Neutrophil (primary cell): ENCODE data around the gene SERPINB12.

Experiments used
- H3K27ac ChIP-seq: fragments of 200-600 bp; sonication (generic); 2 replicates; pipeline ENCODE4 v1.5.1; 2016; ENCODE audit warnings: mild to moderate bottlenecking, moderate library complexity
- H3K27me3 ChIP-seq: fragments of 200-600 bp; sonication (generic); 2 replicates; pipeline ENCODE4 v1.6.0; 2016; ENCODE audit warnings: mild to moderate bottlenecking
- H3K36me3 ChIP-seq: fragments of 200-600 bp; sonication (generic); 2 replicates; pipeline ENCODE4 v1.5.1; 2017
- H3K4me1 ChIP-seq, 2 experiments: fragments of 200-600 bp in 1 of 2; sonication (generic) in 1 of 2; 1 replicate in 1 of 2; 2 replicates in 1 of 2; pipeline versions ENCODE4 v1.5.1 to v1.6.1; 2013 to 2016; ENCODE audit warnings: low read depth in 1 of 2, low read length in 1 of 2, mild to moderate bottlenecking in 1 of 2, moderate library complexity in 1 of 2; ENCODE audit not compliant: control insufficient read depth in 1 of 2, insufficient read depth in 1 of 2
- H3K4me3 ChIP-seq, 2 experiments: fragments of 200-600 bp in 1 of 2; sonication (generic) in 1 of 2; 1 replicate in 1 of 2; 2 replicates in 1 of 2; pipeline ENCODE4 v1.5.1; 2013 to 2016; ENCODE audit warnings: low read depth in 1 of 2, low read length in 1 of 2, mild to moderate bottlenecking in 1 of 2, moderate library complexity in 1 of 2
- H3K9me3 ChIP-seq: fragments of 200-600 bp; sonication (generic); 2 replicates; pipeline ENCODE4 v1.5.1; 2016
- TF ChIP-seq, protein P1 (sequence below): fragments of 200-600 bp; sonication (generic); IDR thresholded peaks from 2 replicates; pipeline ENCODE4 v1.5.1; 2016; ENCODE audit warnings: antibody characterized with exemption

SERPINB12 gene

DNA sequence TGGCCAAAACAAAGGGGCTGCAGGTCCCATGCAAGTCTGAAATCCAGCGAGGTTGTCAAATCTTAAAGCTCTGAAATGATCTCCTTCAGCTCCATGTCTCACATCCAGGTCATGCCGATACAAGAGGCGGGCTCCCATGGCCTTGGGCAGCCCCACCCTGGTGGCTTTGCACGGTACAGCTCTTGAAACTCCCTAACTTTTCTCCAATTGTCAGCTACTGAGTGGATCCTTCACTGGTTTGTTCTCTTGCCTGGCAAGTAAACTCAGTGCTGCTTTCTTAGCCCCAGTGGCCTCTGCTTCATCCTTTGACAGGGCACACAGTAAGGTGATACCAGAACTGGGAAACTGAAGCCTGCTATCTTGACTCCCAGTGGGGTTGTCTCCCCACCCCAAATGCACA is 71.3 kb downstream of the SERPINB12 start:
- Histone ChIP-seq H3K27ac (no peak overlapping the region), H3K4me1 (no peaks in the 10 kb centered on the region), H3K9me3 (no peaks in the 10 kb centered on the region), H3K27me3 (no peaks in the 10 kb centered on the region), H3K36me3 (no peaks in the 10 kb centered on the region), H3K4me3 (no peak overlapping the region)
- TF ChIP-seq, protein P1, sequence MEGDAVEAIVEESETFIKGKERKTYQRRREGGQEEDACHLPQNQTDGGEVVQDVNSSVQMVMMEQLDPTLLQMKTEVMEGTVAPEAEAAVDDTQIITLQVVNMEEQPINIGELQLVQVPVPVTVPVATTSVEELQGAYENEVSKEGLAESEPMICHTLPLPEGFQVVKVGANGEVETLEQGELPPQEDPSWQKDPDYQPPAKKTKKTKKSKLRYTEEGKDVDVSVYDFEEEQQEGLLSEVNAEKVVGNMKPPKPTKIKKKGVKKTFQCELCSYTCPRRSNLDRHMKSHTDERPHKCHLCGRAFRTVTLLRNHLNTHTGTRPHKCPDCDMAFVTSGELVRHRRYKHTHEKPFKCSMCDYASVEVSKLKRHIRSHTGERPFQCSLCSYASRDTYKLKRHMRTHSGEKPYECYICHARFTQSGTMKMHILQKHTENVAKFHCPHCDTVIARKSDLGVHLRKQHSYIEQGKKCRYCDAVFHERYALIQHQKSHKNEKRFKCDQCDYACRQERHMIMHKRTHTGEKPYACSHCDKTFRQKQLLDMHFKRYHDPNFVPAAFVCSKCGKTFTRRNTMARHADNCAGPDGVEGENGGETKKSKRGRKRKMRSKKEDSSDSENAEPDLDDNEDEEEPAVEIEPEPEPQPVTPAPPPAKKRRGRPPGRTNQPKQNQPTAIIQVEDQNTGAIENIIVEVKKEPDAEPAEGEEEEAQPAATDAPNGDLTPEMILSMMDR: no peak

DNA sequence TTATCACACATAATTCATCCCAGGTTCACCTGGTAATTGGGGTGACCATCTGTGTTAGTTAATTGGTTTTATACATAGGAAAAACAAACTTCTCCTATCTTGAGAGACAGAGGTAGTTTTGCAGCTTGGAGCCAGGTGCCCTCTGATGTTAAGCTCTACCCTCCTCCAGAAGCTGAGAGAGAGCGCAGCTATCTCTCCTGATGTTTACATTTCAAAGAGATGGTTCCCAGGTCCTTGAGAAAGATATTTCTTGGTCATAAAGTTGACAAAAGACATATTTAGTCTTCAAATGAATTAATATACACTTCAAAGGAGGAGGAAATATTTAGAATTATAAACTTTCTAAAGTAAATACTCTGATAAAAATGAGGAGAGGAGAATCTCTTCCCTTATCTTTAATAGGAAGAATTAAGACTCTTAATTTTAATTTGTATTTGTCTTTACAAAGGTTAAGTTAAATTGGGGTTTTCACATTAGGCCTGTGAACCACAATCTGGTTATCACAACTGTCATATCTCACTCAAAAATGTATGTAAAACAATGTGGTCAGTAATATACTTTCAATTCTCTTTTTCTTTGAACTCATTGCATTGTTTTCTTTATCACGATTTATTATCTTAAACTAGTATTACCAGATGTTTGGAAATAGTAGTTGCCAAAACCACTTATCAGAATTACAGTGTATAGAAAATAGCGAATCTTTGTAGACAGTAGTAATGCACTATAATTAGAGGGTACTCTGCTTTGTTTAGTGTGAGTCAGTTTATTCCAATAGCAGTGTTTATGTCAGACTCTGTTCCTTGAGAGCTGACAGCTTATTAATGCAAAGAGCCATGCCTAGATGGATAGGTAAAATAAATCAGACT is 75.1 kb downstream of the SERPINB12 start:
- H3K4me1 ChIP-seq: no peaks in the 10 kb centered on the region
- no peaks in the 10 kb centered on the region for H3K9me3 ChIP-seq
- no peaks in the 10 kb centered on the region for H3K27me3 ChIP-seq
- H3K36me3 ChIP-seq: no peaks in the 10 kb centered on the region
- H3K4me3 ChIP-seq: no peak overlapping the region
- H3K27ac ChIP-seq: no peak overlapping the region
- TF ChIP-seq, protein P1: no peak

DNA sequence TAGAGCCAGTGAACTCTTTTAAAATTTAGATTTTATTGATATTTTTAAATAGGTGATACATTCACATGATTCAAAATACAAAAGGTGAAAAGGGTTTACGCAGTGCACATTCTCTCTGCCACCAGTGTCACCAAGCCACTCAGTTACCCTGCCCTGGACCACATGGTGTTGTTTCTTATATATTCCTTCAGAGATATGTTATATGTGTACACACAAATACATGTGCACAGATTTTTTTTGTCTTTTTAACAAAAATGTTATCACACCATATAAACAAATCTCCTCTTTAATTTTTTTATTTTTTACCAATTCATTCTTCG is 75.7 kb downstream of the SERPINB12 start:
- TF ChIP-seq, protein P1: no peak
- Histone ChIP-seq H3K9me3 (no peaks in the 10 kb centered on the region), H3K27ac (no peak overlapping the region), H3K36me3 (no peaks in the 10 kb centered on the region), H3K27me3 (no peaks in the 10 kb centered on the region), H3K4me1 (no peaks in the 10 kb centered on the region), H3K4me3 (no peak overlapping the region)
